Mammary epithelial cell (primary cell): ENCODE data around the gene CFAP251.

Experiments used
- CTCF ChIP-seq, 2 donors: IDR thresholded peaks in 1 of 2; conservative IDR thresholded peaks in 1 of 2; 2 replicates each; pipeline ENCODE4 v1.5.1; 2011 to 2012; ENCODE audit warnings: inconsistent platforms in 2 of 2, low read length in 2 of 2, mild to moderate bottlenecking in 2 of 2, control low read depth in 1 of 2, low read depth in 1 of 2; ENCODE audit not compliant: insufficient read depth in 1 of 2; ENCODE audit errors: extremely low read depth in 1 of 2
- EZH2 ChIP-seq: IDR thresholded peaks from 2 replicates; pipeline ENCODE4 v1.6.1; 2012; ENCODE audit warnings: low read length, inconsistent platforms, borderline replicate concordance

DNA sequence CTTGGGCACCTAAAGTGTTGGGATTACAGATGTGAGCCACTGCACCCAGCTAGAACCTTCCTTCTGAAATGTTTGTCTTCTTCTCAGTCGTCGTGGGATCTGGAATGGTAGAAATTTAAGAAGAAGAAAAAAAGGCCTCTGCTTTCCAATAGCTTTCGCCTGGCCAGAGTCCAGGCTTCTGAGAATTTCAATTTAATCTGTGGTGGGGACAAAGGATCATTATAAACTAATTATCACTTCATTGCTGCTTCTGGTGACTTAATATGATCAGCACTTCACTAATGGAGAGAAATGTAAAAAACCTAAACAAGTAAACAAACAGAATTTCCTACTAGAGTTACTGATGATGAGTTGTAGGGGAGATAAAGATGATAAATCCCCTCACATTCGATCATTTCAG, 51.3 kb downstream of the CFAP251 start:
- TF ChIP-seq CTCF (conservative IDR thresholded peaks at IDR 0.05 in 1 of 2, IDR thresholded peaks at IDR 0.05 in 1 of 2; ENCODE audit: extremely low read depth in 1 of 2, insufficient read depth in 1 of 2, low read depth in 1 of 2, low read length in 2 of 2) (no peak), EZH2 (no peak)
